Ishikawa (cell line): Measurements from ENCODE around the gene GTF3C1.

ENCODE experiments used
- CEBPB ChIP-seq: IDR thresholded peaks from 2 replicates; pipeline ENCODE4 v1.6.1; 2012
- CREB1 ChIP-seq: IDR thresholded peaks from 2 replicates; pipeline ENCODE4 v1.6.1; 2012; ENCODE audit warnings: low read depth
- EGR1 ChIP-seq: IDR thresholded peaks from 2 replicates; pipeline ENCODE4 v1.6.1; 2012
- EP300 ChIP-seq: IDR thresholded peaks from 2 replicates; pipeline ENCODE4 v1.6.1; 2012; ENCODE audit warnings: borderline replicate concordance
- FOXM1 ChIP-seq: IDR thresholded peaks from 2 replicates; pipeline ENCODE4 v1.6.1; 2012; ENCODE audit warnings: low read depth, borderline replicate concordance
- NFIC ChIP-seq: IDR thresholded peaks from 2 replicates; pipeline ENCODE4 v1.6.1; 2012
- RAD21 ChIP-seq: IDR thresholded peaks from 2 replicates; pipeline ENCODE4 v1.6.1; 2012; ENCODE audit warnings: low read depth
- TAF1 ChIP-seq: IDR thresholded peaks from 2 replicates; pipeline ENCODE4 v1.6.1; 2012; ENCODE audit warnings: low read depth, mild to moderate bottlenecking
- TCF12 ChIP-seq: IDR thresholded peaks from 2 replicates; pipeline ENCODE4 v1.6.1; 2012; ENCODE audit warnings: low read depth
- TEAD4 ChIP-seq: IDR thresholded peaks from 2 replicates; pipeline ENCODE4 v1.6.1; 2012
- YY1 ChIP-seq: IDR thresholded peaks from 2 replicates; pipeline ENCODE4 v1.6.1; 2012; ENCODE audit warnings: low read depth
- ZBTB7A ChIP-seq: IDR thresholded peaks from 2 replicates; pipeline ENCODE4 v1.6.1; 2012; ENCODE audit warnings: low read depth
- TF ChIP-seq, protein P1 (sequence below): IDR thresholded peaks from 2 replicates; pipeline ENCODE4 v1.6.1; 2012; ENCODE audit warnings: low read depth, mild to moderate bottlenecking
- TF ChIP-seq, protein P2 (sequence below): IDR thresholded peaks from 2 replicates; pipeline ENCODE4 v1.6.1; 2012
- TF ChIP-seq, protein P3 (sequence below): IDR thresholded peaks from 2 replicates; pipeline ENCODE4 v1.6.1; 2012

Gene GTF3C1

DNA sequence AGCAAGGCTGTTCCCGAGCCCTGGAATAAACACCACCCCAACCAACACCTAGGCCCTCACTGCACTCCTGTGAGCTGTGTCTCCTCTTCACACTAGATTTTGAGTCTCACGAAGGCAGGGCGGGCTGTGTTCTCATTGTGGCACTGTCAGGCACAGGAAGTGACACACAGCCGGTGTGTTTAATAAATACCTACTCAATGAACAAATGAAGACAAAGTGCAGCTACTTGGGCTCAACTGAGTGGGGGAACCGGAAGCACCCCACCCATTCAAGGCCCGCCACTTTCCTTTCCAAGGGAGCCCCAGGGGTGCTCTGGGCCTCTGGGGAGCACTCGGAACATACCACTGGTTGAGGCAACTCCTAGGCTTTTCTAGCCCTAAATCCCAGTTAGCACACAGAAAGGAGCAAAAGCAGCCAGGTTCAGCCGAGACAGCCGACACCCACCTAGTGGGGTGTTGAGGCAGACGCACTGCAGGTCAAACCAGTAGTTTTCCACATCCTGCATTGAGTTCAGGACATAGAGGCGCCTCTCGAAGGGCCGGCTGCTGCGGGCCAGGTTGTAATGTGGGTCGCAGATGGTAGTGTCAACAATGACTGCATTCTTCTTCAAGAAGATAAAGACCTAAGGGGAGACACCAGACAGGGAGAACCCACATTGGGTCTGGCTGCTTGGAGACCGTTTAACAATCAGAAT lies 57.7 kb downstream of the GTF3C1 start:
- TF ChIP-seq EGR1 (no peak), TCF12 (no peak), CEBPB (no peak), NFIC (no peak), CREB1 (no peak), FOXM1 (no peak), YY1 (no peak), ZBTB7A (no peak)
- TF ChIP-seq, protein P1, sequence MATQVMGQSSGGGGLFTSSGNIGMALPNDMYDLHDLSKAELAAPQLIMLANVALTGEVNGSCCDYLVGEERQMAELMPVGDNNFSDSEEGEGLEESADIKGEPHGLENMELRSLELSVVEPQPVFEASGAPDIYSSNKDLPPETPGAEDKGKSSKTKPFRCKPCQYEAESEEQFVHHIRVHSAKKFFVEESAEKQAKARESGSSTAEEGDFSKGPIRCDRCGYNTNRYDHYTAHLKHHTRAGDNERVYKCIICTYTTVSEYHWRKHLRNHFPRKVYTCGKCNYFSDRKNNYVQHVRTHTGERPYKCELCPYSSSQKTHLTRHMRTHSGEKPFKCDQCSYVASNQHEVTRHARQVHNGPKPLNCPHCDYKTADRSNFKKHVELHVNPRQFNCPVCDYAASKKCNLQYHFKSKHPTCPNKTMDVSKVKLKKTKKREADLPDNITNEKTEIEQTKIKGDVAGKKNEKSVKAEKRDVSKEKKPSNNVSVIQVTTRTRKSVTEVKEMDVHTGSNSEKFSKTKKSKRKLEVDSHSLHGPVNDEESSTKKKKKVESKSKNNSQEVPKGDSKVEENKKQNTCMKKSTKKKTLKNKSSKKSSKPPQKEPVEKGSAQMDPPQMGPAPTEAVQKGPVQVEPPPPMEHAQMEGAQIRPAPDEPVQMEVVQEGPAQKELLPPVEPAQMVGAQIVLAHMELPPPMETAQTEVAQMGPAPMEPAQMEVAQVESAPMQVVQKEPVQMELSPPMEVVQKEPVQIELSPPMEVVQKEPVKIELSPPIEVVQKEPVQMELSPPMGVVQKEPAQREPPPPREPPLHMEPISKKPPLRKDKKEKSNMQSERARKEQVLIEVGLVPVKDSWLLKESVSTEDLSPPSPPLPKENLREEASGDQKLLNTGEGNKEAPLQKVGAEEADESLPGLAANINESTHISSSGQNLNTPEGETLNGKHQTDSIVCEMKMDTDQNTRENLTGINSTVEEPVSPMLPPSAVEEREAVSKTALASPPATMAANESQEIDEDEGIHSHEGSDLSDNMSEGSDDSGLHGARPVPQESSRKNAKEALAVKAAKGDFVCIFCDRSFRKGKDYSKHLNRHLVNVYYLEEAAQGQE, result no peak
- TF ChIP-seq, protein P2, sequence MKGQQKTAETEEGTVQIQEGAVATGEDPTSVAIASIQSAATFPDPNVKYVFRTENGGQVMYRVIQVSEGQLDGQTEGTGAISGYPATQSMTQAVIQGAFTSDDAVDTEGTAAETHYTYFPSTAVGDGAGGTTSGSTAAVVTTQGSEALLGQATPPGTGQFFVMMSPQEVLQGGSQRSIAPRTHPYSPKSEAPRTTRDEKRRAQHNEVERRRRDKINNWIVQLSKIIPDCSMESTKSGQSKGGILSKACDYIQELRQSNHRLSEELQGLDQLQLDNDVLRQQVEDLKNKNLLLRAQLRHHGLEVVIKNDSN, result no peak

DNA sequence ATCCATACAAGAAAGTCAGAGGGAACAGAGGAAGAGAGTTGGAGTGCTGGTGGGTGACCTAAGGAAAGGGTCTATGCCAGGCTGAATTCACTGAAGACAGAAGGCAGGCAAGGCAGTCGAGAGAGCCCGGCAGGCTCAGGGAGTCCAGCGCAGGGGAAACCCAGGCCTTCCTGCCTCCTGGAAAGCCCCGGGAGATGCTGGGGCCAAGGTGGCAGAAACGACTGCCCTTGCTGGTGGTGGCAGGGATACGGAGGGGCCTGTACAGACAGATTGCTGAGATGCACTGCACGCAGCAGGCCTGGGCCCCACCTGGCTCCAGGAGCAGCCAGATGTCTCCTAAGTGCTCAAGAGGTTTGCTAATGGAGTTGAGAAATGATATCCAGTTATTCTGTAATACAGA lies 59.8 kb downstream of the GTF3C1 start:
- TF ChIP-seq FOXM1 (no peak), CEBPB (no peak)

DNA sequence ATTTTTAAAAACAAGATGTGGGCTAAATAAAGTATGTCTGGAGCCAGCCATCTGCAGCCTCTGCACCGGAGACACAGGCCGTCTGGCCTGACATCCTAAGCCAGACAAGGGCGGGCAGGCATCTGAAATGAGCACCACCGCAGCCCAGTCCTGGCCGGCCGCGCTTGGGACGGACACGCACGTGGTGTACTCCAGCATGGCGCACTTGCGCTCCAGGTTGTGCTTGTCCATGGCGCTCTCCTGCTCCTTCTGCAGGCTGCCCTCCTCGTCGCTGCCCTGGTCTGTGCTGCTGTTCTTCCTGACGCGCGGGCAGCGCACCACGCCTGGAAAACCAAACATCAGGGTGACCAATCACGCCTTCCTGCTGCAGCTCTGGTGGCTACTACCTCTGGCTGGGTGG lies 60.3 kb downstream of the GTF3C1 start:
- no peak for TF ChIP-seq FOXM1
- TF ChIP-seq, protein P2, result no peak
- TF ChIP-seq NFIC, result no peak
- TF ChIP-seq, protein P1, result no peak
- no peak for TF ChIP-seq ZBTB7A
- no peak for TF ChIP-seq YY1
- TF ChIP-seq EP300, result no peak

DNA sequence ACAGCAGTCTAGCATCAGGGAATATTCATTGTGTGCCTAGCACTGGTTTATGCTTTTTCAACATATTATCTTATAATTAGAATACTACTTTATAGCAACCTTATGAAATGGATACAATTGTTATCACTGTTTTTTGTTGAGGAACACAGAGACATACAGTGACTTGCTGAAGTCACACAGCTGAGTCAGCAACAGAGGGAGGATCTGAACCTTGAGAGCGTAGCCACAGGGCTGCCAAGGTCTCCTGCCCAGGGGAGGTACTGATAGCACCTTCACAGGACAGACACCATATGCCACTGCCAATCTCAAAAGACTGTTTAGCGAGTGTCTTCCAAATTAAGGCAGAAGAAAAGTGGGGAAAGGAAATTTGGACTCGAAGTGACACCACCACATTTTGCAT lies 63.0 kb downstream of the GTF3C1 start:
- TF ChIP-seq, protein P2, result no peak
- TF ChIP-seq, protein P1, result no peak
- TF ChIP-seq TEAD4, result no peak
- TF ChIP-seq FOXM1, result no peak
- no peak for TF ChIP-seq YY1
- no peak for TF ChIP-seq EGR1
- TF ChIP-seq TCF12, result no peak
- TF ChIP-seq CREB1, result no peak
- no peak for TF ChIP-seq CEBPB
- TF ChIP-seq ZBTB7A, result no peak
- no peak for TF ChIP-seq RAD21
- TF ChIP-seq TAF1, result no peak
- no peak for TF ChIP-seq EP300
- TF ChIP-seq NFIC, result no peak
- TF ChIP-seq, protein P3, sequence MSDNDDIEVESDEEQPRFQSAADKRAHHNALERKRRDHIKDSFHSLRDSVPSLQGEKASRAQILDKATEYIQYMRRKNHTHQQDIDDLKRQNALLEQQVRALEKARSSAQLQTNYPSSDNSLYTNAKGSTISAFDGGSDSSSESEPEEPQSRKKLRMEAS, result no peak

DNA sequence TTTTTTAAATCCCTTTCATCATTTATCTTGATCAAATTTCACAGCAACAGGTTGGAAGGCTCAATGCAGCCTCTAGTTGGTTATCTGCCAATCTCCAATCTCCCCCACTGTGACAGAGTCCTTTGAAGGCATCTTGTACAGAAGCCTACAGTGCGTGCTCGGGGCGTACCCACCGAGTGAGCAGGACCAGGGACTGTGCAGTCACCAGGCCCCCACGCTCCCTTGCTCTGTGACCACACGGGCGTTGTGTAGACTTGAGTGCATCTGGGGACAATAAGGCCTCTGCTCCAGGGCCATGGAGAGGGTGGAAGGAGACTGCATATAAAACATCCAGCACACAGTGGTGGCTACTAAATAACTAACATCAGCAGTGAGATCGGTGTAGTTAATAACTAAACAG lies 63.4 kb downstream of the GTF3C1 start:
- TF ChIP-seq EGR1 (no peak), YY1 (no peak), FOXM1 (no peak), TEAD4 (no peak), CREB1 (no peak), ZBTB7A (no peak), EP300 (no peak)
- TF ChIP-seq, protein P2, result no peak
